Measurements from ENCODE around the gene SEC14L5.
"Not testable (repeated sequence)": the region's sequence is repeated elsewhere in the genome, so short reads cannot be mapped to it uniquely, and the experiment has no call there.

The SEC14L5 gene

DNA sequence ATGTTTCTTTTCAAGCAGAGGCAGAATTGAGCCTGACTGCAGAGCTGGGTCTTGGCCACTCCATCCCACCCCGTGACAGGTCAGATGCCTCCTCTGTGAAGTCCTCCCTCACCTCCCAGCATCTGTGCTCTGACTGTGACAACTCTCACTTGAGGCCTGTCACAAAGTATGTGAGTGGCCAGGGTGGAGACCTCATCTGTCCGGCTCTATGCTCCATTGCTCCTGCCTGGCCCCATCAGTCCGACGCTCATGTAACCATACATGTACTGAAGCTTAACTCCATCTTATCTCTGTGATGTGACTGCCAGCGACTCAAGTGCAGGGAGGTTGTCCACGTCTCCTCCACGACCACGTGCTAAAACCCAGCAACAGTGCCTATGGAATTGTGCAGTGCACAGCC is 24.7 kb upstream of the SEC14L5 start:
- no peak for DNase-seq

- DNase-seq = no peak
Measured at GRCh38 chr16:4933871-4934395, 24.2 kb upstream of the SEC14L5 start.

- DNase-seq = no peak
Measured at GRCh38 chr16:4934591-4934990, 23.5 kb upstream of the SEC14L5 start.

- no peak for DNase-seq
Measured at GRCh38 chr16:4935241-4935855, 22.8 kb upstream of the SEC14L5 start.

DNA sequence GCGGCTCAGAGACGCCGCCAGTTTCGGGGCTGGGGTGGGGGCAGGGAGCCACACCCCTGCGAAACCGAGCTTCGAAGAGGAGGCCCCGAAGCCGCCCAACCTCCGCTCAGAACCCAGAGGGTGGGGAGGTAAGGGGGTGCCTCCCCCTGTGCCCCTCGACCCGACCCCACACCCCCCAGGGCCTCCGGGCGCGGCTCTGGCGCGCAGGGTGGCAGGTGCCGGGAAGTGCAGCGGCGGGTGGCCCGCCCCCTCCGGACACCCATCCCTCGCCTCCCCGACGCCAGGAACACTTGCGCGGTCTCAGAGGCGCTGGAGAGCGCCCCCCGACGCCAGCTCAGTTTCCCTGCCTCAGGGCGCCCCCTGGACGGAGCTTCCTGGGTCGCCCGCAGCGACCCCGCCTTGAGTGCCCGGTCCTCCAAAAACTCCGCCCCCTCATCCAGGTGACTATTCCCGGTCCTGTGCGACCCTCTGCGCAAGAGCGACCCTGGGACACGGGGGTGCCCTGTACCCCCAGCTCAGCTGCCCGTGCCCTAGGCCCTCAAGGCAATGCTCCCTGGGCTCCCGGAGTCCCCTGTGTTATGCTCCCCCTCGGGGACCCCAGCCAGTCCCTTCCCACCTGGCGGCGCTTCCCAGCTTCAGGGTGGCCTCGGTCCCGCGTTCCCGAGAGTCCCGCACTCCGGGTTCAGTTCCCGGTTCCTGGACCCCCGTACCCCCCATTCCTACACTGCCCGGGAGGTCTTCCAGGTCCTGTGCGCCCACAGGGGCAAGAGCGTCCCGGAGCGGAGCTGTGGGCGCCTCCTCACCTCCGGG is 21.7 kb upstream of the SEC14L5 start:
- DNase-seq = no peak

GRCh38 chr16:4936991-4937781 is 20.9 kb upstream of the SEC14L5 start, which contains the start of gene PPL:
TSS of gene PPL (minus strand) at chr16:4937148. CDS start at chr16:4937045, 103 bp downstream.
- DNase-seq = peak; percentile 5

DNA sequence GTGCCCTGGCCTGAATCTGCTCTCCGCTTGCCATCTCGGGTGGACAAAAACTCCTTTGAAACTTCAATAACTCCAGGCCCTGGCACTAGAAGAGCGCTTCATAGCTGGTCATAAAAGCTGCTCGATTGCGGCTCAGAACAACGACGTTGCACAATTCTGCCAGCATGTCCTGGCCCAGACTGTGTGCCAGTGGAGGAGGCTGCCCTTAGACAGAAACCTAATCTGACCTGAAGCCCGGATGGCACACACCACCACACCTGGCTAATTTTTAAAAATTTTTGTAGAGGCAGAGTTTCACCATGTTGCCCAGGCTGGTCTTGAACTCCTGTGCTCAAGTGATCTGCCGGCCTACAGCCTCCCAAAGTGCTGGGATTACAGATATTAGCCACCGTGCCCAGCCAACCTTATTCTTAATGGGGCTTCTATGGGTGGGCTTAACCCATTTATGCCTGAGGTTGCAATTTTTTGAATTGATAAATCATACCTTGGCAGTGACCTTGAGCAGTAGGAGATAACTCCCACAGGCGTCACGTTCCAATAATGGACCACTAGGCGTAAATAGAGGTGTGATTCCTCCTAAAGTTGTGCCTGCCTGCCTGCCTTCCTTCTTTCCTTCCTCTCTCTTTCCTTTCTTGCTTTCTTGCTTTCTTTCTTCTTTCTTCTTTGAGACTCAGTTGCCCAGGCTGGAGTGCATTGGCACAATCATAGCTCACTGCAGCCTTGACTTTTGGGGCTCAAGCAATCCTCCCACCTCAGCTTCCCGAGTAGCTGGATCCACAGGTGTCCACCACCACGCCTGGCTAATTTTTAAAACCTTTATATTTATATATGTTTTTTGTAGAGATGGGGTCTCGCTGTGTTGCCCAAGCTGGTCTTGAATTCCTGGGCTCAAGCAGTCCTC is 20.1 kb upstream of the SEC14L5 start:
- no peak for DNase-seq

GRCh38 chr16:4938683-4939030 is 19.5 kb upstream of the SEC14L5 start:
- DNase-seq = no peak

DNA sequence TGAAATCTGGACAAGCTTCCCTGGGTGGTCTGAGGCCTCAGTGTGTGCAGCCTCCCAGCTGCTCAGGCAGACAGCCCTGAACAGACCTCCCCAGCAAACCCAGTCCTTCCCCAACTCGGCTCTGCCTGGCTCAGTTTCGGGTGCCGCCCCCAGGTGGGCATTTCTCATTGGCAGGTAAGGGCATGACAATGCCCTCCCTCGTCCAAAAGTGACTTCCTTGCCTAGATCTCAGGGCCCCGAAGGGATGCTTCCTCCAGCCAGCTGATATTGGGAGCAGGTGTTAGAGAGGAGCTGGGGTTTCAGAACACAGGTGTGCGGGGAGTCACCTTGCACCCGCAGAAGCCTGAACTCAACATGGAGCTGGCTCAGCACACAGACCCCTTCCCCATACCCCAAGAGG is 17.4 kb upstream of the SEC14L5 start:
- no peak for DNase-seq

- no peak for DNase-seq
Measured at GRCh38 chr16:4942481-4942880, 15.6 kb upstream of the SEC14L5 start.

DNA sequence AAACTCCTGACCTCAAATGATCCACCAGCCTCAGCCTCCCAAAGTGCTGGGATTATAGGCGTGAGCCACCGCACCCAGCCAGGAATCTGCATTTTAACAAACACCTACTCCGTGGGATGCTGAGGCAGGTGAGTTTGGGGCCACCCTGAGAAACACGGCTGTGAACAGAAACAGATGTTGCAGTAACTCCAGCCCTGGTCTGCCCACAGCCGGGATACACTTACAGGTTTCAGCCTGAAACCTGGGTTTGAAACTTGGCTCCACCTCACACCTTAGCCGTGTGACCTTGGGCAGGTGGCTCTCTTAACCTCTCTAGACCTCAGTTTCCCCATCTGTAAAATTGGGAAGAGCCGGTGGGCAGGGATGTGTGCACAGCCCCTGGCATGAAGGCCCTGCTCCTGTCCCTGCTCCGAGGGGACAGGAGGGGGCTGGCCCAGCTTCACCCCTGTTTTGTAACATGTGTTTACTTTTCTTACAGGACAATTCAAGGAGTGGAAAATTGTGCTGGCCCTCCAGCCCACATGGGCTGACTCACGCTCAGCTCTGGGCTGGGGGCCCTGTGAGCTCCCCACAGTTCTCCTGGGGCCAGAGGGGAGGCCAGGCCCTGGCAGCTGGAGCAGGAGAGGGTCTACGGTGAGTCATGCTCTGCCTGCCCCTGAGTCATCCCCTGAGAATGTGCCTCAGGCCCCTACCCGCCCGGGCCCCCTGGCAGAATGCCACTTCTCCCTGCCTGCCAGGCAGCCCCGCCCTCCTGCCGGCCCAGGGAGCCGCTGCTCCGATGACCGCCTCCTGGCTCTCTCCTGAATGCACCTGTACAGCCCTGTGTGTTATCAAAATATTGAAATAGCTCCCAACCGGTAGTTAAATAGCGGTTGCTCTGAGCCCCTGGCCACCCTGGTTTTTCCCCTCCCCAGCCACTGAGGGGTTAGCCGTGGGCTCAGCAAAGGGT is 13.5 kb upstream of the SEC14L5 start:
- DNase-seq = no peak

DNA sequence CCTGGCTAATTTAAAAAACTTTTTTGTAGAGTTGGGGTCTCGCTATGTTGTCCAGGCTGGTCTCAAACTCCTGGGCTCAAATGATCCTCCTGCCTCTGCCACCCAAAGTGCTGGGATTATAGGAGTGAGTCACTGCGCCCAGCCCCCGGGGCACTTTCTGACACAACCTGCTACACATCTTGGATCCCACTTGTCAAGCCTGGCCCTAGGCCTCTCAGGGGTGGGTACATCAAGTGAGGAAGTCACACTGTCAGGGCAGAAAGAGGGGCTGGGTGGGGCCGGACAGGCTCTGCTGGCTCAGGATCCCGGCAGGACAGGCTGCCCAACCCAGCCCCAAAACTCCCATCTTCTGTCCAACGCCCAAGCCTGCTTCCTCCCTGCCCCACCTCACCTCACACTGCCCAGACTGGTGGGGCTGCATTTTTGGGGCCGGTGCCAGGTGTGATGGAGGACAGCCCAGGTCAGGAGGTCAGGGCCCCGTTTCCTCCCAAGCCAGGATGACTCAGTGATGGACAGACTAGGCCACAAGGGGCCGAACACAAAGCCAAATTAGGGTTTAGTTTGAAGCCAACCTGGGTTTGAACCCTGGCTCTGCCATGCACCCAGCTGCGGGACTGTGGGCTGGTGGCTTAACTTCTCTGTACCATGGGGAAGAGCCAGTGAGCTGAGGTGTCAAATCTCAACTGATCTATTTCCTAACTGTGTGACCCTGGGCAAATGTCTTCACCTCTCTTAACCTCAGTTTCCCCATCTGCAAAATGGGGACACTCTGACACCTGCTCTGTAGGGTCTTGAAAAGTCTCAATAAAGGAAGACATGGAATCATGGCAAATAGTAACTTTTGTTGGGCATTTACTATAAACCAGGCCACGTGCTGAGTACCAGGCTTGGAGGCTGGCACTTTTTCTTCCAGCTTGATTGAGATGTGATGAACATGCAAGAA is 12.3 kb upstream of the SEC14L5 start:
- no peak for DNase-seq

- DNase-seq = no peak
Measured at GRCh38 chr16:4946917-4947316, 11.2 kb upstream of the SEC14L5 start.

DNA sequence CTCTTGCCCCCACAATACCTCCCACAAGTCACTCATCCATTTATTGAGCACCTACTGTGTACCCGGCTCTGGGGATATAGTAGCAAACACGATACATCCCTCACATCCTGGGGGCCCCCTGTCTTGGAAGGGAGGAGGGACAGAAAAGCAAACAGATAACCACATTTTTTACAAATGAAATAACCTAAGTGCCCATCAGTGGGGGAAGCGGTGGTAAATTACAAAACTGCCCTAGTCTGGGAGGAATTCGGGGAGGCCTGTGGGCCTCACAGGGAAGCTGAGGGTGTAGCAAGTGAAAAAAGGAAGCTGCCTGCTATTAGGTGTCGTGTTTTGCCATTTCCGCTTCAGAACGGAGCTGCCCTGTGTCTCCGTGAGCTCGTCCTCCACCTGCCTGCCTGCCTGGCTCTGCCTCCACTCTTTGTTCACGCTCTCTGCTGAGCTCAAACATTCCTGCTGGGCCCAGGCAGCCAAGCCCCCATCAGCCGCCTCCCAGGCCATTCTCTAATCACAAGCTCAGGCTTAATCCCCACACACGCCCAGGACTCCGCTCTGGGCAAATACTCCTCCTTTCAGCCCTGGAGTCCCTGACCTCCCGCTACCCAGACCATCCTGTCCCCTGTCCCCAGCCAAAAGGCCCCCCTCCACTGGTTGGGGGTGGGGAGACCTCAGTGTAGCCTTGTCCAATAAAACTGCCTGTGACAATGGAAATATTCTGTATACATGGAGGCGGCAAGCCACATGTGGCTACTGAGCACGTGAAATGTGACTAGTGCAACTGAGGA is 10.2 kb upstream of the SEC14L5 start:
- no peak for DNase-seq

DNA sequence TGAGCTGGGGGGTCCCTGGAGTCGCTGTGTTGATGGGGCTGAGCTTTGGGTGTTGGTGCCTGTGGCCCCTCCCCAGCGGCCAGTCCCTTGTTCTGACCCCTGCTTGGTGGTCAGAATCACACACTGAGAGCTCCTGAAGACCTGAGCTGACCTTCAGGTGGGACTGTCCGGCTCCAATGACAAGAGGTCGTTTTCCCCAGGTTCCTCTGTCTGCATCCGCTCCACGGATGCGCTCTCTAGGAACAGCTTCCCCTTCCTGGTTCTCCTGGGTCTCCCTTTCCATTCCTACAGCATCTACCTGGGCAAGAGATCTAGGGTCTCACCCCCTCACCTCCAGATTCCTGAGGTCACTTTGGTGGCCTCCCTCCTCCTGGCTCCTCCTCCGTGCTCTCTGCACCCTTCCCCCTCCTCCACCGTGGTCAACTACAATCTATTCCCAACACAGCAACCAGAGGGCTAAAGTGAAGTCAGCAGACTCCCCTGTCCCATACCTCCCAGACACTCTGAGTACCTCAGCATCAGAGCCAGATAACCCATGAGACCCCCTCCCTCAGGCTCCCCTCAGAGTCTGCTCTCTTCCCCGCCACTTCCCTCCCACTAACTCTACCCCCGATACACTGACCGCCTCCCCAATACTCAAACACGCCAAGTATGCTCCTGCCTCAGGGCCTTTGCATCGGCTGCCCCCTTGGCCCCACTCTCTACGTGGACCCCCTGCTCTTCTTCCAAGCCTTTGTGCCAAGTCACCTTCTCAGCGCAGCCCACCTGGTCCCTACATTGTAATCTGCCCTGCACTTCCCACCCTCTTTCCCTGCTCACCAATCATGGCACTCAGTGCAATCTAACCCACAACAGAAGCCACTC is 9.0 kb upstream of the SEC14L5 start:
- no peak for DNase-seq

- DNase-seq = no peak
Measured at GRCh38 chr16:4949986-4950385, 8.1 kb upstream of the SEC14L5 start.

GRCh38 chr16:4951583-4951982 is 6.5 kb upstream of the SEC14L5 start:
- not testable (repeated sequence) for DNase-seq

DNA sequence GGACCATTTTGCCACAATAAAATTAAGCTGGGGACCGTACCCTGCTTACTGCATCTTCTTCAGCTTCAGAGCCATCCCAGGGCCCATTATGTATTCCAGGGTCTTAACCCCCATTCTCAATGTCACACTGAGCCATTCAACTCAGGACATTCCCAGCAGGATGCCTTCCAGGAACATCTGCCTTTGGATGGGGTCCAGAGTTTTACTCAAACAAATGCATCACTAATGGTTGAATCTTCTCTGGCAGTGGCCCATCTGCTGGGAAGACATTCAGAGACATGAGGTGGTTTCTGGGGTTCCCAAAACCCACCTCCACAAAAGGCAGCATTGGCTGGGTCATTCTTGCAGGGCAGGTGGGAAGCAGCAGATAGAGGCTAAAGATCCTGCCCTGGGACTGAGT is 3.4 kb upstream of the SEC14L5 start:
- no peak for DNase-seq

DNA sequence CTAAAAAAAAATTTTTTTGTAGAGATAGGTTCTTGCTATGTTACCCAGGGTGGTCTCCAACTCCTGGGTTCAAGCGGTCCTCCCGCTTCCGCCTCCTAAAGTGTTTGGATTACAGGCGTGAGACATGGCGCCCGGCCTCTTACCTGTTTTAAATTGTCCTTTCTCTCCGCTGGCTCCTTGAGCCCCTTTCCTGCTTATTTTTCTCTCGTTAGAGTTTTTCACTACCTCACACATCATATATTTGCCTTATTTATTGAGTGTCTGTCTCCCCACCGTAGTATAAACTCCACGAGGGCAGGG is 760 bp upstream of the SEC14L5 start:
- no peak for DNase-seq
